Large intestine (tissue), 3 donors: ENCODE measurements around the gene FHL2. TPM values are rescaled to one million over a fixed set of nuclear protein-coding genes. Genes with fewer than 3 reads are reported as not detected.

Experiments used
- DNase-seq, 2 donors: peaks; one replicate each; pipeline versions ENCODE4 v3.0.0 to v3.0.0-alpha.2; 2013
- H3K27ac ChIP-seq: one replicate; pipeline ENCODE4 v1.5.1; 2013; ENCODE audit warnings: low read length
- H3K27me3 ChIP-seq: 2 replicates; pipeline ENCODE4 v1.6.1; 2013; ENCODE audit warnings: low read length; ENCODE audit not compliant: control insufficient read depth, insufficient read depth
- H3K36me3 ChIP-seq: 2 replicates; pipeline ENCODE4 v1.6.1; 2013; ENCODE audit warnings: low read length; ENCODE audit not compliant: control insufficient read depth, insufficient read depth
- H3K4me1 ChIP-seq: one replicate; pipeline ENCODE4 v1.6.1; 2013; ENCODE audit warnings: low read length; ENCODE audit not compliant: control insufficient read depth, insufficient read depth
- H3K4me3 ChIP-seq: one replicate; pipeline ENCODE4 v1.5.1; 2013; ENCODE audit warnings: low read length
- H3K9me3 ChIP-seq: one replicate; pipeline ENCODE4 v1.6.1; 2013; ENCODE audit warnings: mild to moderate bottlenecking, low read depth, low read length, moderate library complexity; ENCODE audit not compliant: control insufficient read depth
- WGBS: methylation state at CpG from one replicate; pipeline ENCODE4 v1.1.5; 2013; ENCODE audit warnings: low lambda C conversion rate; ENCODE audit not compliant: insufficient coverage; 5-methylcytosine and 5-hydroxymethylcytosine counted together
- polyA plus RNA-seq: library from polyadenylated mRNA; unstranded; fragments of 120-200 nt; gene quantifications from one replicate; pipeline ENCODE4 v1.2.1, GENCODE V29; 2013

FHL2 gene
- polyA plus RNA-seq, 1 donor, result 28.3 TPM

DNA sequence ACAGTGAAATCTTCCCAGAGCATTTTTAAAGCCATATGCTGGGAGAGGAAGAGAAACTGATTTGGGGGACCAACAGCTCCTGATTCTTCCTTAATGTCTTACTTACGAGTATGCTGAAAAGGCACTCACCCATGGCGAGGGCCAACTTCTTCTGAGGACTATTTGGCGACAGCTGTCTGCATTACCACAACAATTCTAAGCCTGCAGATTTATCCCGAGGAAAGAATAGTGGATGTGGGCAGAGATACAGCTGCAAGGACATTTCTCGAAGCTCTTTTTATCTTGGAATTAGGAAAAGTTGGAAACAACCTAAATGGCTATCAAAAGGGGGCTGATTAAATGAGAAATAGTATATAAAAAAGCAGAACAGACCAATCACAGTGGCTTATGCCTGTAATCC is 40.3 kb upstream of the FHL2 start:
- no peak overlapping the region for H3K4me3 ChIP-seq

DNA sequence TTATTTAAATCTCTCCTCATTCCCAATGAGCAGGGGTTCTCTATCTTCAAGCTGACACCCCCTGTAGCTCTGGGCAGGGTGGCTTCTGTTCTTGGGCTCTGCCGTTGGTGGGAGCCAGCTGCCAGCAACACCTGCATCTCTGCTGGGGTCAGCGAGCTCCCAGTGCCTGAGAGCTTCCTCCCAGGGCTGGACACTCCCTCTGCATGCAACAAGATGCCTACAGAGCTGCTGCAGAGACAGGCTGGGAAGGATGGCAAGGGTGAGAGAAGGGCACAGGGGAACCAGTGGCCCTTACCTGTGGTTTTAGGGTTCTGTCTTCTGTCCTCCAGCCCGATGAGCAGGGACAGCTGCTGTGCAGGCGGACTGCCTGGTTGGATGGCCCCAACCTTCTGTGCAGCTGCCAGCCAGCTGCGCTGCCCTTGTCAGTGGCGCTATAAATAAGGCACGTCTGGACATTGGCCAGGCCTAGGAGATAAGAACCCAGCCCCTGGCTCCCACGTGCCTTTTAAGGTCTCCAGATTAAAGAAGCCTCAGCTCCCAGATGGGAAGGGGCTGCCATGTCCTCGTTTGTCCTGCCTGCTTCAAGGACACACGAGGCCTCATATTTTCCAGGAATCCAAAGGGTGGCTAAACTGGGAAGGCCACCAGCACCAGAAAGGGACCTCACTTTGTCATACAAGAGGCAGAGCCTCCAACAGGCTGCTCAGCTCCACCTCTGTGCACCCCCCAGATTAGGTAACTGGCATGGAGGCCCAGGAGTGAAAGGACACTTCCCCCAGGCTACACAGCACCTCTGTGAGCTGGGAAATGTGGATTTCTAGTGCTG is 39.5 kb upstream of the FHL2 start:
- Histone ChIP-seq H3K4me3 (peak overlapping the region; percentile 20), H3K9me3 (no peaks in the 10 kb centered on the region), H3K27ac (peak overlapping the region; percentile 77), H3K4me1 (peaks cover 20% of the 10 kb centered on the region), H3K36me3 (no peaks in the 10 kb centered on the region), H3K27me3 (no peaks in the 10 kb centered on the region)
- peak; percentile 67 to 76 for DNase-seq
- WGBS, result no CpG with 5 or more reads among the region's 10 CpGs

More for the DNA sequence above, 40.3 kb upstream of the FHL2 start:
- Histone ChIP-seq H3K36me3 (no peaks in the 10 kb centered on the region), H3K4me1 (peaks cover 29% of the 10 kb centered on the region), H3K27me3 (no peaks in the 10 kb centered on the region), H3K9me3 (no peaks in the 10 kb centered on the region), H3K27ac (peak overlapping the region; percentile 77)
- no CpG with 5 or more reads among the region's 5 CpGs for WGBS
- no peak for DNase-seq

DNA sequence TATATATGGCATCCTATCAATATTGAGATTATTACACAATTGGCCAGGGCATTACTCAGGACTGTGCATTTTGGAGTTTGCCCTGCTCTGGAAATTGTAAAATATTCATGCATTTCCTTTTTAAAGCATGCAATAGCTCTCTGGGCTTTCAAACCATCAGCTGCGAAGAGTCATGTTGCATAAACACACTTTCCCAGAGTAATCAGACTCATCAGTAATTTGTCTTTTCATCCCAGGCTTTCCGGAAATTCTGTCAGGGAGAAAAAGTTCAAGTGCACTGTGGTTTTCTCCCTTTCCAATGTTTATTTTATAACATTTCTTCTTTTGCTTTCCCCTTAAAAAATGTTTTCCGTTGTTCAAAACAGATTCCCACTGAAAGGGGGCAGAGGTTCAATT is 38.9 kb upstream of the FHL2 start:
- Histone ChIP-seq H3K27ac (peak overlapping the region; percentile 77), H3K9me3 (no peaks in the 10 kb centered on the region), H3K36me3 (no peaks in the 10 kb centered on the region), H3K4me1 (peaks cover 17% of the 10 kb centered on the region), H3K4me3 (peak overlapping the region; percentile 20), H3K27me3 (no peaks in the 10 kb centered on the region)
- peak; percentile 44 to 75 for DNase-seq
- 41% methylated on average over 3 of the region's 3 CpGs for WGBS

DNA sequence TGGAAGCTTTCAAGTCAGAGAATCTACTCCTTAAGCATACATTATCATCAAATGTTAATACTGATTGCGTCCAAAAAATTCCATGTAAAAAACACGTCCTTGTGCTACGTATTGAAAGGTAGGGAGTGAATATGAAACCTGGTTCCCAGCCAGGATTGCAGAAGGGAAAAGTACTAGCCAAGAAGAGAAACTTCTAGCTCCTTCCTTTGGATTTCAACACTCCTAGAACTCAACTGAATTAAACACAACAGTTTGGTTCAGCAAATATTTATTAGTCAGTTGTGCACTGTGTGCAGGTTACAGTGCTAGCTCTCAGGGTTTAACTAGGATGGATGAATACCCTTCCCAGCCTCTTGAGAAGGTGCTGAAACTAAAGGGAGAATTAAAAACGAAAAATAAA is 33.9 kb upstream of the FHL2 start:
- Histone ChIP-seq H3K4me1 (peaks cover under 1% of the 10 kb centered on the region), H3K9me3 (no peaks in the 10 kb centered on the region), H3K27ac (no peak overlapping the region), H3K36me3 (no peaks in the 10 kb centered on the region), H3K27me3 (no peaks in the 10 kb centered on the region), H3K4me3 (no peak overlapping the region)
- DNase-seq, result no peak
- whole genome bisulfite sequencing, result 79% methylated on average over 2 of the region's 4 CpGs

DNA sequence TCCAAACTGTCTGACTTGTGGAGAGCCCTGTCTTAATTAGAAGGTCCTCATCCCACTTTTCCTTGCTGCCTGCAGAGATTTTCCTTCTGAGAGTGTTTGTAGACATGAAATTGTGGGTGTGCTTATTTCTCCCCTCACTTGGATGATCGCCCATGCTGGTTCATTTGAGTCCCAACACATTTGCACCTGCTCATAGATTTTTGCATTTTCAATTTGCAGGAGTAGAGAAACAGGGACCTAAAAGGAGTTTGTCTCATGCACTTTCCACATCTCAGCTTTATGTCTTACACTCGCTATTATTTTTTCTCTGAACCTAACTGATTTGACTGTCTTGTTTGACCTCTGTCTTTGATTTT is 33.2 kb upstream of the FHL2 start:
- Histone ChIP-seq H3K27me3 (no peaks in the 10 kb centered on the region), H3K9me3 (no peaks in the 10 kb centered on the region), H3K27ac (no peak overlapping the region), H3K4me1 (no peaks in the 10 kb centered on the region), H3K36me3 (no peaks in the 10 kb centered on the region), H3K4me3 (no peak overlapping the region)
- no peak for DNase-seq
- WGBS, result 80% methylated on average over 1 of the region's 2 CpGs

DNA sequence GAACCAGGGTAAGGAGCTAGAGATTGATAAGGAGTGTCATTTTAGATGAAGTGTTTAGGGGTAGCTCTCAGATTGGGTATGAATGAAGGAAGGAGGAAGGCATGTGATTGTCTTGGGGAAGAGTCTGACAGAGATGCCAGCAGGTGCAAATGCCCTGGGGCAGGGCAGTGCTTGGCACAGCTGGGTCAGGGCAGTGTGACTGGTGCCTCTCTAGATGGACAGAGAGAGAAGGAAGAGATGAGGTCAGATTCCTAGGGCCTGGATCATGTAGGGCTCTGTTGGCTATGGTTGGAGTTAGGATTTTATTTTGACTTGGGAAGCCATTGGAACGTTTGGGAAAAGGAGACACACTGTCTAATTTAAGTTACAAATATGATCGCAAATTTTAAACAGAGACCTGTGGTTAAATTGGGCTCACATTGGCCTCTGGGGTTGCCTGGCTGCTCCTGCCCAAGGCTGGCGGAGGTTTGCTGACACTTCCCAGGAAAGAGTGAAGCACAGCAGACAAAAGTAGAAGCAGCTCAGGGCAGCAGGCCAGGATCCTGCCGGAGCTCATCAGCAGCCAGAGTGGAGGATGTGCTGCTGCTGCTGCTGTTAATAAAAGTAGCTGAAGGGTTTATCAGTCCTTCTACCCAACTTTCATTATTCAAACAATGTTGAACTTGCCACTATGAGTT is 32.7 kb upstream of the FHL2 start:
- 83% methylated on average over 1 of the region's 4 CpGs for WGBS
- DNase-seq, result no peak
- H3K4me1 ChIP-seq, result no peaks in the 10 kb centered on the region
- H3K9me3 ChIP-seq, result no peaks in the 10 kb centered on the region
- H3K4me3 ChIP-seq, result no peak overlapping the region
- no peaks in the 10 kb centered on the region for H3K27me3 ChIP-seq
- H3K27ac ChIP-seq, result no peak overlapping the region
- no peaks in the 10 kb centered on the region for H3K36me3 ChIP-seq

DNA sequence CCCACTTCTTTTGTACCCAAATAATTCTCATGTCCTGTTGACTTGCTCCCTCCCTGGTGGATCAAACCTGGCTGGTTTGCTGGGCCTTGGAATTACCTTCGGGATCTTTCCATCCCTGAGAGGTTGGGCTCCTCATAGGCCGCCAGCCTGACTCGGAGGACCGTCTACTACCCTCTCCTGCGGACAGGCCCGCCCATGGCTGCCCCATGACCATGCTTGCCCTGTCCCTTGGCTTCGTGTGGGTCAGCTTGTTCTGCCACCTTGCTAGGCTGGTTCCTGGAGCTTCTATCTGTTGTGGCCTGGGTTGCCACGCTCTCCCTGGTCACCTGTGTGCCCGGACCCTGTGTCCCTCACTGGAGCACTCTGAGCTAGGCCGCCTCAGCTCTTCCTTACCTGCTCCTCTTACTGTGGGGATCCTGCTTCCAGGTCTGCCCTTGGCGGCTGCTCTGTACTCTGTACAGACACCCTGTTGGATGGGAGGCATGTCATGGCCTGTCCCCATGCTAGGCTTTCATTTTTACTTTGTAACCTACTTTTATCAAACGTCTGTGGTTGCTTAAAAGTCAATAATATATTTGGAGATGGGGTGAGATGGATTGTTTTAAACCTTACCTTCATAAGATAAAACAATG is 29.7 kb upstream of the FHL2 start:
- H3K4me1 ChIP-seq, result no peaks in the 10 kb centered on the region
- no CpG with 5 or more reads among the region's 12 CpGs for WGBS
- H3K27me3 ChIP-seq, result no peaks in the 10 kb centered on the region
- H3K27ac ChIP-seq, result no peak overlapping the region
- H3K36me3 ChIP-seq, result no peaks in the 10 kb centered on the region
- H3K9me3 ChIP-seq, result no peaks in the 10 kb centered on the region
- DNase-seq, result no peak
- no peak overlapping the region for H3K4me3 ChIP-seq

DNA sequence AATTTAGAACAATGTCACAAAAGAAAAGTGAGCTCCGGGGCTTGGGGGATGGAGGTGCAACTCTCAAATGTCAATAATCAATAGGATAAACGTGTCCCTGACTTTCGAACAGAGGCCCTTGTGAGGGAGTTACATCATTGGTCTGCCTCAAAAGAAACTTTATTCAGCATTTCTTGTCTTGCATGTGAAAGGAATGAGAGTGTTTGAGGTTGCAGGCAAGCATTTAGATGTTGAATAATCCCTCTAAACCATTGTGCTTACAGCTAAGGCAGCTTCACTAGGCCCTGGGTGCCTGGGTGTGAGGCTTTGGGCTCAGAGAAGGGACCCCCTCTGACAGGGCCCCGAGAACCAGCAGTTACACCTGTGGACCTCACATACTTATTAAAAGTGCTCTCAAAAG is 28.6 kb upstream of the FHL2 start:
- WGBS, result 60% methylated on average over 3 of the region's 4 CpGs

DNA sequence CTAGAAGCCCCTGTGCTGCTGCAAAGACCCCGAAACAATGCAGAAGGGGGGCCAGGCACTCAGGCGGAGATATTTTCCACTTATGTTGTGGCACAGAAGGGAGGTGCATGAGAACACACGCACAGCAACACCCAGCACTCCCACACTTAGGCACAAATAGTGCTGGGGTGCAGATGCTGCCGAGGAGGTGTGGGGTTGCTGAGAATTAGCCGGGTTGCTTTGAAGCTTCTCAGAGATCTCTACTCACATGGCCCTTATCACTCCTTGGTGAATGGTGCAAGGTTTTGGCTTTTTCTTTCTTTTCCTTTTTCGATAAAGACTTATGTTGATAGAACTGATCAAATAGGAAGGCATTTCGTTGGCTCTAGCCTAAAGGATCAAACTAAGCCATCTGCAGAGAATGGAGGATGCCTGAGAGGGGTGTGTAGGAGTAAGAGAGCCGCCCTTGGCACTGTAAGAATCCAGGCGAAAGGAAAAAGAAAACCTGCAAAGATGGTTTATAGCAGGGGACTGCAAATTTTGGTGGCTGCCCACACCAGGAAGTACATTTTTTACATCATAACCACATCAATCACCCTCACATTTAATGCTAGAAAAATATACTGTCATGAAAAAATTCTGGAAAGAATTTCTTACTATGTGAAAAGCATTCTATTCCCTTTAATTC is 27.9 kb upstream of the FHL2 start:
- Histone ChIP-seq H3K4me3 (no peak overlapping the region), H3K27me3 (no peaks in the 10 kb centered on the region), H3K9me3 (no peaks in the 10 kb centered on the region), H3K36me3 (no peaks in the 10 kb centered on the region), H3K27ac (no peak overlapping the region), H3K4me1 (no peaks in the 10 kb centered on the region)
- DNase-seq, result no peak
- WGBS, result 80% methylated on average over 2 of the region's 9 CpGs

More for the DNA sequence above, 28.6 kb upstream of the FHL2 start:
- Histone ChIP-seq H3K27me3 (no peaks in the 10 kb centered on the region), H3K4me3 (no peak overlapping the region), H3K4me1 (no peaks in the 10 kb centered on the region), H3K27ac (no peak overlapping the region), H3K9me3 (no peaks in the 10 kb centered on the region), H3K36me3 (no peaks in the 10 kb centered on the region)
- no peak for DNase-seq

DNA sequence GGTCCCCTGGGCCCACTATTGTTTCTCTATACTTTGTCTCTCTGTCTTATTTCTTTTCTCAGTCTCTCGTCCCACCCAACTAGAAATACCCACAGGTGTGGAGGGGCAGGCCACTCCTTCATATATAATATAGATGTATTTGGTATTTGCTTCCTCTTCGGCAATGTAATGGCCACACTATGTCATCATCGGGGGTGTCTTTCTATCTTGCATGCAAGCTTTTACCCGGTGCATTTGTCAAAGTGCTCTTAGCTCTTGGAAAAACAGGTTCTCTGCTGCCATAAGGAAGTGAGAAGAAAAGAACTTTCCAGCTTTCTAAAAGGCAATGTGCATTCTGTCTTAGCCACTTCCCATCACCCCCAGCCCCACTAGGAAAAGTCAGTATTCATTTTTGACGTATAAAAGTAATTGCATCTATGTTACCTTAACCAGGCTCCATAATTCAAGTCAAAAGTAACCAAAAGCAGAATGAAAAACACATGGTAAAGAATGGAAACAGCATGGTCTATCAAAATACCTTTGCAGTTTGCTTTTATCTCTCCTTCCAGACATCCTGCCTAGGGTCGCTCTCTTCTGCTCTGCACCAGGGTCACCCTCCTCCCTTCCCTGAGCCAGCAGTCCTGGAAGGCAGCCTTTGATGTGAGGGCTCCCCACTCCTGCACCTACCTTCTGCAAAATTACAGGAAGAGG is 27.2 kb upstream of the FHL2 start:
- DNase-seq, result no peak
- Histone ChIP-seq H3K9me3 (no peaks in the 10 kb centered on the region), H3K27ac (no peak overlapping the region), H3K4me3 (no peak overlapping the region), H3K4me1 (no peaks in the 10 kb centered on the region), H3K36me3 (no peaks in the 10 kb centered on the region), H3K27me3 (no peaks in the 10 kb centered on the region)
- WGBS, result 60% methylated on average over 1 of the region's 6 CpGs
